HG03095 (cell line): ENCODE results near the gene TEX2.
"Not testable (repeated sequence)": the region's sequence is repeated elsewhere in the genome, so short reads cannot be mapped to it uniquely, and the experiment has no call there.

Experiments used
- ATAC-seq: cut with Tn5 transposase; IDR thresholded peaks from one replicate; pipeline ENCODE4 v1.9.1; 2021; ENCODE audit warnings: moderate library complexity; ENCODE audit not compliant: unreplicated experiment

The TEX2 gene

DNA sequence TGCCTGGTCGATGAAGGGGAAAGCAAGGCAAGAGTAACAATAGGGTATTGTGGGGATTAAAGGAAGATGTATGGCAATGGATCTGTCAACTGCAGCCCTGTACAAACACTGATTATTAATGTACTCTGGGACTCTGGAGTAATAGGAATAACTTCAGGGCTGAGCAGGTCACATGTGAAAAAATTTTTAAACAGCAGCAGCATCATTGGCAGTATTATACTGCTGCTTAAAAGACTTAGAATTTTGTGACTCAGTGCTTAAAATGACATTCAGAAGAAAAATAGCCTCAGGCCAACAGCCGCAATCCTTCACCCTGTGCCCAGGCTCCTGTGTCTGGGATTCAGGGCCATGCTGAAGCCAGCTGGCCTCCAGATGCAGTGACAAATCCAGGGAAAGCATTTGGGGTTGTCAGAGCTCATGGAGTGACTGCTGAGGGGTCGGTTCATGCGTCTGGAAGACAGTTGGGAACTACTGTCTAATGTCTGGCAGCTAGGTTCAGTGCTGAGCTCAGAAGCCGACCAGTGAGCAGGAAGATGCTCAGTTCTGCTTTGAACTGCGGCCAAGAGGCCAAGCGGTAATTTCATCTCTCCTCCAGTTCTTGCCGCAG is 22.2 kb downstream of the TEX2 start:
- no peak for ATAC-seq

- no peak for ATAC-seq
These were observed 22.8 kb downstream of the TEX2 start for GRCh38 chr17:64240261-64240740.

DNA sequence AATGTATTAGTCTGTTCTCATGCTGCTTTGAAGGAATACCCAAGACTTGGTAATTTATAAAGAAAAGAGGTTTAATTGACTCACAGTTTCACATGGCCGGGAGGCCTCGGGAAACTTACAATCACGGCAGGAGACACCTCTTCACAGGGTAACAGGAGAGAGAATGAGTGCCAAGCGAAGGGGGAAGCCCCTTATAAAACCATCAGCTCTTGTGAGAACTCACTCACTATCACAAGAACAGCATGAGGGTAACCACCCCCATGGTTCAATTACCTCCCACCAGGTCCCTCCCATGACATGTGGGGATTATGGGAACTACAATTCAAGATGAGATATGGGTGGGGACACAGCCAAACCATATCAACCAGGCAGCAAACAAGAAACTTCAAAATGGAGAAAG is 24.6 kb downstream of the TEX2 start:
- ATAC-seq: not testable (repeated sequence)

- no peak for ATAC-seq
These were observed 26.1 kb downstream of the TEX2 start for GRCh38 chr17:64236827-64237403.

DNA sequence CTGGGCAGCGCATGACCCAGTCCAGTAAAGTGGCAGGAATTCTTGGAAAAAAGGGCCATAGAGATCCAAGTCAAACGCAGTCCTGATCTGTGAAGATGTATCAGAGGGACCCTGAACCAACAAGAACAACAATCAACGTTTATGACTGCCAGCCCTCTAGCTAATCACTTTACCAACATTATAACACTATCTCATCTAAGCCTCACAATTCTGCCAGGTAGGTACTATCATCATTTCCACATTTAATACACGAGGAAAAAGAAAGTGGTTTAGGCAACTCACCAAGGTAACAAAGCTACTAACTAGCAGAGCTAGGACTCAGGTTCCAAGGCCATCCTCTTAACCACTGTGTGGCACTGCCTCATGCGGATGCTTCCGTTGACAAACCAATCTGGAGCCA is 28.1 kb downstream of the TEX2 start:
- ATAC-seq: no peak

DNA sequence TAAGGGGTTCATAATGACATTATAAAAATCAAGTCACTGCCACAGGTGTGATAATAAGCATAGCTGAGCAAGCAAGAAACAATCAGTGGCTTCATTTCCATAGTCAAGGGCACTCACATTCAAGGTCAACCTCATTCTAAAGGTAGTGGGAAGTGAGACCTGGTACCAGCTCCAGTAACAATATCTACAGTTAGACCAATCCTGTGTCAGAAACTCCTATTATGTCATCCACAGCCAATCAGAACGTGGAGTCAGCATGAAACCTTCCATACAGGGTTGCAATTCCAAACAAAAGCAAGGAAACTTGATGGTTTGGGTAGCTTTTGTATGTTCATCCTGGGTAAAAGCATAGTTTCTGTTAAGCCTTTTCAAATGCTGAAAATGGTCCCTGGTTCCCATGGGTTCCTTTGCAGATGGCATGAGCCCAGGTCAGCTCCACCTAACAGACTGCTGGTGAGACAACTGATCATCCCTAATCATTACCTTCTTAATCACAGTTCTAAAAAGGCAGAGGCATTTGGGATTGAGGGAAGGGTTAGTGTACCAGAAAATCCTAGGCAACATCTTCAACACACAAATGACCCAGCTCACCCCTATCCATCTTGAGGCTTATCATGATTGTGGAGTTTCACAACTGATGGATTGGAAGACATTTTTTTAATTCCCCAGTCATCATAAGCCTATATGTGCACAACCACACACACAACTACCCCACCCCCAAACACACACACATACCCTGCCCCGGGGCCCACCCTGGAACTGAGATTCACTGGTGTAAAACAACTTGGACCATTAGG is 30.4 kb downstream of the TEX2 start:
- no peak for ATAC-seq

DNA sequence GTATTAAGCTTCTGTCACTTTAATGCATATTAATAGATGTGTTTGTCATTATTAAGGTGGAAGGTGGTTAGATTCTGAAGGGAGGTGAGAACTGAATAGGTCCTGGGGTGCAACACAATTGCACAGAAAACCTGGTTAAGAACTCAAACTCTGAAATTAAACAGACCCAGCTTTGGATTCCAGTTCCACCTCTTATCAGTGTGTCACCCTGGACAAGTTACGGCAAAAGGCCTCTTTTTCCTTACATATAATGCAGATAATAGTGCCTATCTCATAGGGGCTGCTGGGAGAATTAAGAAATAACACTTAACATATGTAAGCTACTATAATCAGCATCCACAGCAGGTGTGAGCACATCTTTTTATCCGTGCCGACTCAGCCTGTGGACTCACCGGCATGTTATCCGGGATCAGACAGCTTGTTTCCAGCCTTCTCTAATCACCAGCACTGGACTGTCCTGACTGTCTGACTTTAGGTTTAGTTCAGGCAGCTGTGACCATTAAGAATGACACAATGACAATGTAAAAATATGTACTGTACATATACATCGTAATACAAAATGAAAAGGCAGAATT is 31.4 kb downstream of the TEX2 start:
- ATAC-seq: no peak

DNA sequence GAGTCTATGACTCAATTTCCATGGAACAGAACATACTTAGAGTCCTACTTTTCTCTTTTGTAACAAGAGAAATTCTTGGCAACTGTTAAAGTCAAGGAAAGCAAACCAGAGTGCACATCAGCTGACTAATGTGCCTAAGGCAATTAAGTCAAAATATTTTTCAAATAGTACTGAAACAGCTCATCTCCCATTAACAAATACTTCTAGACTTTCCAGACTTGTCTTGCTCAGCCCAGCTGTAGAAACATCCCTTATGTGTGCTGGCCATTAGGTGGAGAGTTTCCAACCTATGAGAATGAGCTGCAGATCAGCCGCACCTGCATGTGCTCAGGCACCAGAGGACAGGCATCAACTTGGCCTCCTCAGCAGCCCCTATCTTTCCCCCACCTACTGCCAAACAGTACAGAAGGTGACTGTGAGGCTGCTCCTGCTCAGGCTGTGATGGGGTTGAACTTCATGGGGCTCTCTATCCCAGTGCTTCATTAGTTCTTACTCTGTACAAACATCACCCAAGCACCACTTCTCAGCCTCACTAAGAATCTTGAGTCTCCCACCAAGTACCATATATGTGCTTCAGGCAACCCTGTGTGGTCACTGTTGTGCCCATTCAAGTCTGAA is 32.2 kb downstream of the TEX2 start:
- no peak for ATAC-seq

- ATAC-seq: no peak
These were observed 33.0 kb downstream of the TEX2 start for GRCh38 chr17:64229815-64230728.

DNA sequence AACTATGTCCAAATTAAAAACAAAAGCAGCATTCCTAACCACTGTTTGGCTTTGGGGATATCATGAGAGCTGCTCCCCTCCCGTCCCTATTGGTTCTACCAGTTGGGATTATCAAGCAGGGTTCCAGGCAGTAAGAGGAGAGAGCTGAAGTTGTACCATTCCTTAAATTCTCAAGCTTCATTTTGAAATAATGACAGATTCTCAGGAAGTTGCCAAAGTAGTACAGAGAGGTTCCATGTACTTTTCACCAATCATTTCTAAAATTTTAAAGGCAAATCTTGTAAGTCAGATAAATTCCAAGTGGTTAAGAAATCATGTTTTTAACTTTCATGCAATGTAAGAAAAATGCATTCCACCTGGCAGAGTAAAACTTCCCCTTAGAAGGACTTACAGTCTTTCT is 36.9 kb downstream of the TEX2 start:
- ATAC-seq: no peak

GRCh38 chr17:64225410-64225809 is 37.6 kb downstream of the TEX2 start:
- ATAC-seq: no peak

DNA sequence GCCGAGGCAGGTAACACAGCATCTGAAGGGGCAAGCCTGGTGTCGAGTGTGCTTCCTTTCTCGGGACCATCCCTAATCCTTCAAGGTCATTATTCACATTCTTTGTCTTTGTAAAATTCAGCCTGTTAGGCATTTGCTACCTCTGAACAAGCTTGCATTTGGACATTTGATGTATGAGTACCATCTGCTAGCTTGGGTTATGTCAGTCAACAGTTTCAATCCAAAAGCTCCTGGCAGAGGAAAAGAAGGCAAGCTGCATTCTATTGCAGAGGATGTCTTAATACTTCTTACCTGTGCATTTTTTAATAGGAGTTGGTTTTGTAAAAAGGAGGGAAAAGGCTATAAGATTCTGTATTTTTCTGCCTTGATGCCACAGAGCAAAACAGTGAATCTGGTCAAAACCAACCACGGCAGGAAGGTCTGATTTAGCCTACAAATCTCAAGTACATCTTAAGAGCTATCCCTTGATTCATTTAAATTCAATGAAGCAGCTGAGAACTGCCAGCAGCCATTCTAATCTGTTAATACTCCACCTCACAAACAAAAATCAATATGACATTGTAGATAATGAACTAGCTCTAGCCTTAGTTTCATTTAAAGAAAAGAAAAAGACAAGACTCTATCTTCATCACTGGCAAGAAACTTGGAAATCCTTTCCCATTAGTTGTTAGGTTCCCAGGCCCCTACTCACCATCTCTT is 39.0 kb downstream of the TEX2 start:
- no peak for ATAC-seq

GRCh38 chr17:64223283-64223682 is 39.8 kb downstream of the TEX2 start:
- ATAC-seq: no peak

- ATAC-seq: no peak
These were observed 41.4 kb downstream of the TEX2 start for GRCh38 chr17:64221679-64222078.

- ATAC-seq: not testable (repeated sequence)
These were observed 42.5 kb downstream of the TEX2 start for GRCh38 chr17:64220604-64221003.

DNA sequence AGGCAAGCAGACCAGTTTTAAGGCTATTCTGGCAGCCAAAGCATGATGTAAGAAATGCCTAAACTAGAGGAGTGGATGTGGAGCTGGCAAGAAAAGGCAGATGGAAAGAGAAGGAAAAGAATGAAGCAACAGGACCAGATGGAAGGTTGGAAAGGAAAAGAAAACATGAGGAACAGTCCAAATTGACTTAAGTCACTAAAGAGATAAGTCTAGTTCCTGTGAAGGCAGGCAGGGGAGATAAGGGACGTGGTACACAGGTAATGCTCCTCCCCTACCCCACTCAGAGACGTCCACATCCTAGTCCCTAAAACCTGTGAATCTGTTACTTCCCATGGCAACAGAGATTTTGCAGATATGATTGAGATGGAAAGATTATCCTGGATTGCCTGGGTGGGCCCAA is 43.5 kb downstream of the TEX2 start:
- ATAC-seq: no peak

DNA sequence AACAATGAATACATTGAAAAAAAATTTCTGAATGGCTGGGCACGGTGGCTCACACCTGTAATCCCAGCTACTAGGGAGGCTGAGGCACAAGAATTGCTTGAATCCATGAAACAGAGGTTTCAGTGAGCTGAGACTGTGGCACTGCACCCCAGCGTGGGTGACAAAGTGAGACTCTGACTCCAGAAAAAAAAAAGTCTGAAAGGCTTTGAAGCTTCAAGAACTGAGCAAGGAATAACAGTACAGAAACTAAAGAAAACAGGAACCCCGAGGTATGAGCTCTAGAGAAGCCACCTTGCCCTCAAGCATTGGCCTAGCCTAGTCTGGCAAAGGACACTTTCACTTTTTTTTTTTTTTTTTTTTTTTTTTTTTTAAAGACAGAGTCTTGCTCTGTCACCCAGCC is 45.0 kb downstream of the TEX2 start:
- ATAC-seq: no peak

DNA sequence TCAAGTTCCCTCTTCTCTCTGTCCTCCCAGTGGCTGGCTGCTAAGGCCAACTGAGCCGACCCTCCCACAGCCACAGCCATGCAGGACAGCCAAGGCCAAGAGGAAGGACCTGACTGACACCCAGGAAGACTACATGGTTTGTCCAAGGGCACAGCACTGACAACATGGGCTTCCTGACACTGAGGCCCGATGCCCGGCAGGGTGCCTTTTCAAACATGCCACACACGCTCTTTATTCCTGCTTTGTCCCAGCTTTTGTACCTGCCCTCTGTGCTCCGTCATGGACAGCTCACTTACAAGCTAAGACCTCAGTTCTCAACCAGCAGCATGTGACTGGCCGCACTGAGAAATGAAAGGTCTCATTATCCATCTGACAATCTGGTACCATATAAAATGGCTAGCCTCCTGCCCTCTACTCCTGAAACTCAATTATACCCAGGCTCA is 45.8 kb downstream of the TEX2 start:
- ATAC-seq: no peak

DNA sequence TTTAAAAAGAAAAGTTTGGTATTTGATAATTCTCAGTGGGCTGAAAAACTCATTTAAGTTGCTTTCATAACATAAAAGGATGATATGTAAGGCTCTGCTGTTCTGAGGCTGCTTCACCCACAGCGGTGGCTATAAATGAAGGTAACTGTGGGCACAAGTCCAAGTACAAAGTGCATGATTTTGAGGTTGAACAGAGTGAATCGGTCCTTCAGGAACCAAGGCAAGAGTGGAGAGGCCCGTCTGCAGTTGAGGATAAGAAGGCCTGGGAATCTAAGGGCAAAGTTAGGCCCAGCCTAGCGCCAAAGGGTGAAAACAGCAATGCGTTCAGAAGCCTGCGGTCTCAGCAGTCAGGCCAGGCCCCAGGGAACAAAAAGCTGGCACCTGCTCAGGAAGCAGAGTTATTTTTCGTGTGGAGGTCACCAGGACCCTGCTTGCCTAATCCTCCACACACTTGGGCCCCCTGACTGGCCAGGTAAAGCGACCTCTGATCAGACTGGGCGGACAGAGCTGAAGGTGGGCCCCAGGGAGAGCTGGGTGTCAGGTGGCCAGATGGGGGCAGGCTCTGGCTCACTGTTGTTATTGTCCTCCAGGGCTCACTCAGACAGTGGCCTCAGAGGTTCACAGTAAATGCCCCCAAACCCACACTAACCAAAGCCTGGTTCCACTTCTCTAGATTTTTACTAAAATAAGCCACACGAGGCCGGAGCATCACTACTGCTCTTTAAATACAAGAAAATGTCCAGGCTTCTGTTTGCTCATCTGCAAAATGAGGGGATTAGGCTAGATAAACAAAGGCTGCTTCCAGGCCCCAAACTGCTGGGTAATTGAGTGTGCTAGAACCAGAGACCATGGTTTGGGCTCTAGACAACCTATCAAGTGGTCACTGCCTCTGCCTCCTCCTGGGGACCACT is 46.5 kb downstream of the TEX2 start:
- ATAC-seq: no peak
